GM12865 (cell line): Measurements from ENCODE around the gene BTBD7.

ENCODE experiments used
- DNase-seq: peaks from one replicate; pipeline ENCODE4 v3.0.0; 2010; ENCODE audit warnings: low read depth
- H3K4me3 ChIP-seq: 2 replicates; pipeline ENCODE4 v1.5.1; 2011; ENCODE audit warnings: mild to moderate bottlenecking, low read depth, low read length, control low read depth
- CTCF ChIP-seq: IDR thresholded peaks from 2 replicates; pipeline ENCODE4 v1.5.1; 2011; ENCODE audit warnings: low read length, control low read depth, low read depth, inconsistent platforms; ENCODE audit not compliant: insufficient read depth; ENCODE audit errors: missing control alignments

Gene BTBD7

GRCh38 chr14:93295541-93296220, 37.2 kb downstream of the BTBD7 start:
- H3K4me3 ChIP-seq = no peak overlapping the region
- no peak for TF ChIP-seq CTCF
- DNase-seq = no peak

DNA sequence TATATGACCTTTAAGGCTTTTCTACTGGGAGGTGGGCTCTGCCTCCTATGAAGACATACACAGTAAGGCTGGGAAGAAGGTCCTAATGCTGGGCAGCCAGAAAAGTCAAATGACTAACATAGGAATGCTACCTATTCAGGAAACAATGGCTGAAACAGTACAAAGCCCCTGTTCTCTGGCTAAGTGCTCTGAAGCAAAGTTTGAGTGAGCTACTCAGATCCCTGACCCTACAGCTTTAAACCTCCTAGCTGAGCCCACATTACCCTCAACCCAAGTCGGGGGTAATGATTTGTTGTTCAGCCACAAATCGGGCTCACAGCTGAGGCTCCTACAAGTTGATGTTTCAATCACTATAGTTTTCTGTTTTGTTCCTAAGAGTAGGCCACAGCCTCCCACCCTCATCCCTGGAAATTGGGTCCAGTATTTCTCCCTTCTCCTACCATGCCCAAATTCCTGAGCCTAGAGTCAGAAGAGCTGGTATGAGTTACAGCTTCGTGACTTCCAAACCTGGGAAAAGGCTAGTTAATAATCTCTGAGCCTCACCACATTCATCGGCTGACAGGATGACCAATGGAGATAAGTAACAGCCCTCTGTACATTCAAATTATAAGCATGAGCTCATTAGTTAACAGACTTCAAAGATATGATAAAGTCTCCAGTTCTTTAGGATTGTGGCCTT, 46.5 kb downstream of the BTBD7 start:
- no peak overlapping the region for H3K4me3 ChIP-seq
- TF ChIP-seq CTCF = no peak

DNA sequence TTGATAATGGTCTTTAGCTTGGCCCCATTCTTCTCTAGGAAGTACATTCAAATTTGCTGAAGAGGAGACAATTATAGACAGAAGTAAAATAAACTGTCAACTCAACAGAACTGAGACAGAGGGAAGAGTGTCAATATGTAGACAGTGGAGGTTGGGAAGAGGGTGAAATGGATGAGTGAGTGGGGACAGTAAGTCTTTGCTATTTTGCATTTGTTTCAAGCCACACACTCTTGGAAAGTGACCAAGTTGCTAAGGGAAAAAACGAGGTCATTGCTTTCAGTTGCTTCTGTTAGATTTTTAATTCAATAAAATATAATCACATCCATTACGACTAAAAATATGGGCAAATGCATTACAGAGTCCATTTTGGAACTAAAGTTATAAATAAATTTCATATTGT, 47.8 kb downstream of the BTBD7 start:
- peak; percentile 17 for DNase-seq
- H3K4me3 ChIP-seq = no peak overlapping the region
- no peak for TF ChIP-seq CTCF

More for the DNA sequence above, 46.5 kb downstream of the BTBD7 start:
- DNase-seq = no peak

DNA sequence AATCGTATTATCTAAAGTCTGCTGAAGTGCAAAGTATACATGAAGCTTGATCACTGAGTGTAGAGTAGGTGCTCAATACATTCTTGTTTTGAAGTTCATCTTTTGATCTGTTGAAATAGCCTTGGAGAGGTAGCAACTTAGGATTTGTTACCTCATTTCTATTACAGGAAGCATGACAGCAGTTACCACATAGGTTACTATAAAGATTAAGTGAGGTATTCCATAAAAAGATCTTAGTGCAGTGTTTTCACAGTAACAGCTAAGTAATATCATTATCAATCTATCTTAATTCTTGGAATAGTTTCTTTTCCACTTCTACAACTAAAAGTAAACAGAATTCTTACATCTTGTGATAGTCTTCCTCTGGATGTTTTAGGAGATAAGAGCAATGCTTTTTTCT, 50.9 kb downstream of the BTBD7 start:
- no peak for DNase-seq
- TF ChIP-seq CTCF = no peak
- H3K4me3 ChIP-seq = no peak overlapping the region

DNA sequence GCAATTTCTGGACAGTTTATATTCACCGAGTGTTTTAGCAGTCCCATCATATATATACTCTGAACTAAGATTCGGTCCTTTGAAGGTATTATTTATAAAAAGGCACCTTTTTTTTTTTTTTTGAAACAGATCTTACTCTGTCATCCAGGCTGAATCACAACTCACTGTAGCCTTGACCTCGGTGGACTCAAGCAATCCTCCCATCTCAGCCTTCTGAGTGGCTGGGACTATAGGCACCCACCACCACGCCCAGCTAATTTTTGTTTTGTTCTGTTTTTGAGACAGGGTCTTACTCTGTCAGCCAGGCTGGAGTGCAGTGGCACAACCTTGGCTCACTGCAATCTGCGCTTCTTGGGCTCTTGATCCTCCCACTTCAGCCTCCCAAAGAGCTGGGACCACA, 52.1 kb downstream of the BTBD7 start:
- TF ChIP-seq CTCF = no peak
- DNase-seq = no peak
- no peak overlapping the region for H3K4me3 ChIP-seq

- DNase-seq = no peak
- no peak overlapping the region for H3K4me3 ChIP-seq
- no peak for TF ChIP-seq CTCF
Observed at GRCh38 chr14:93276031-93276716, 56.7 kb downstream of the BTBD7 start.
